HEK293 (cell line): ENCODE results near the gene CBY2.

Source experiments
- GFI1B ChIP-seq: fragments of 450-650 bp; formaldehyde crosslinking; IDR thresholded peaks from 2 replicates; pipeline ENCODE4 v1.5.1; 2016; ENCODE audit warnings: missing biosample characterization, missing genetic modification characterization
- KLF16 ChIP-seq: fragments of 450-650 bp; formaldehyde crosslinking; IDR thresholded peaks from 2 replicates; pipeline ENCODE4 v1.5.1; 2017; ENCODE audit warnings: missing biosample characterization, missing genetic modification characterization
- KLF7 ChIP-seq: fragments of 450-650 bp; formaldehyde crosslinking; IDR thresholded peaks from 2 replicates; pipeline ENCODE4 v1.5.1; 2016; ENCODE audit warnings: missing biosample characterization, missing genetic modification characterization, borderline replicate concordance
- ZBTB17 ChIP-seq: fragments of 450-650 bp; formaldehyde crosslinking; IDR thresholded peaks from 2 replicates; pipeline ENCODE4 v1.5.1; 2016; ENCODE audit warnings: missing biosample characterization, missing genetic modification characterization
- ZBTB8A ChIP-seq: fragments of 450-650 bp; formaldehyde crosslinking; IDR thresholded peaks from 2 replicates; pipeline ENCODE4 v1.5.1; 2016; ENCODE audit warnings: missing biosample characterization, missing genetic modification characterization
- ZEB2 ChIP-seq: fragments of 450-650 bp; formaldehyde crosslinking; IDR thresholded peaks from 2 replicates; pipeline ENCODE4 v1.5.1; 2016; ENCODE audit warnings: missing biosample characterization, missing genetic modification characterization
- ZFP37 ChIP-seq: fragments of 450-650 bp; formaldehyde crosslinking; IDR thresholded peaks from 2 replicates; pipeline ENCODE4 v1.5.1; 2016; ENCODE audit warnings: missing biosample characterization, missing genetic modification characterization
- ZNF146 ChIP-seq: fragments of 450-650 bp; formaldehyde crosslinking; IDR thresholded peaks from 2 replicates; pipeline ENCODE4 v1.5.1; 2016; ENCODE audit warnings: missing biosample characterization, missing genetic modification characterization
- ZNF2 ChIP-seq: fragments of 450-650 bp; formaldehyde crosslinking; IDR thresholded peaks from 2 replicates; pipeline ENCODE4 v1.5.1; 2016; ENCODE audit warnings: missing biosample characterization, missing genetic modification characterization
- ZNF211 ChIP-seq: fragments of 450-650 bp; formaldehyde crosslinking; IDR thresholded peaks from 2 replicates; pipeline ENCODE4 v1.5.1; 2016; ENCODE audit warnings: low read depth, missing biosample characterization, missing genetic modification characterization
- ZNF214 ChIP-seq: fragments of 450-650 bp; formaldehyde crosslinking; IDR thresholded peaks from 2 replicates; pipeline ENCODE4 v1.5.1; 2017; ENCODE audit warnings: missing biosample characterization, mild to moderate bottlenecking, missing genetic modification characterization, borderline replicate concordance
- ZNF404 ChIP-seq: fragments of 450-650 bp; formaldehyde crosslinking; IDR thresholded peaks from 2 replicates; pipeline ENCODE4 v1.5.1; 2017; ENCODE audit warnings: missing biosample characterization, missing genetic modification characterization
- ZNF548 ChIP-seq: fragments of 450-650 bp; formaldehyde crosslinking; IDR thresholded peaks from 2 replicates; pipeline ENCODE4 v1.5.1; 2016; ENCODE audit warnings: missing biosample characterization, missing genetic modification characterization
- ZNF596 ChIP-seq: fragments of 450-650 bp; IDR thresholded peaks from 2 replicates; pipeline ENCODE4 v1.5.0; 2018; ENCODE audit warnings: missing biosample characterization, mild to moderate bottlenecking, missing genetic modification characterization, moderate library complexity
- ZNF623 ChIP-seq: fragments of 450-650 bp; formaldehyde crosslinking; IDR thresholded peaks from 2 replicates; pipeline ENCODE4 v1.5.1; 2016; ENCODE audit warnings: missing biosample characterization, missing genetic modification characterization
- ZNF660 ChIP-seq: fragments of 450-650 bp; IDR thresholded peaks from 2 replicates; pipeline ENCODE4 v1.5.1; 2018; ENCODE audit warnings: missing biosample characterization, mild to moderate bottlenecking, missing genetic modification characterization
- ZNF670 ChIP-seq: fragments of 450-650 bp; formaldehyde crosslinking; IDR thresholded peaks from 2 replicates; pipeline ENCODE4 v1.5.1; 2016; ENCODE audit warnings: missing biosample characterization, missing genetic modification characterization, low read depth
- ZNF768 ChIP-seq: fragments of 450-650 bp; formaldehyde crosslinking; IDR thresholded peaks from 2 replicates; pipeline ENCODE4 v1.5.1; 2018; ENCODE audit warnings: missing biosample characterization, mild to moderate bottlenecking, missing genetic modification characterization
- ZNF776 ChIP-seq: fragments of 450-650 bp; formaldehyde crosslinking; IDR thresholded peaks from 2 replicates; pipeline ENCODE4 v1.5.0; 2017; ENCODE audit warnings: missing biosample characterization, missing genetic modification characterization, borderline replicate concordance
- ZNF777 ChIP-seq: fragments of 450-650 bp; formaldehyde crosslinking; IDR thresholded peaks from 2 replicates; pipeline ENCODE4 v1.5.1; 2017; ENCODE audit warnings: missing biosample characterization, missing genetic modification characterization, borderline replicate concordance
- ZSCAN16 ChIP-seq: fragments of 450-650 bp; formaldehyde crosslinking; IDR thresholded peaks from 2 replicates; pipeline ENCODE4 v1.5.1; 2016; ENCODE audit warnings: missing biosample characterization, missing genetic modification characterization
- TF ChIP-seq, protein P1 (sequence below): fragments of 450-650 bp; formaldehyde crosslinking; IDR thresholded peaks from 2 replicates; pipeline ENCODE4 v1.5.1; 2016; ENCODE audit warnings: missing biosample characterization, missing genetic modification characterization
- TF ChIP-seq, protein P2 (sequence below): fragments of 450-650 bp; formaldehyde crosslinking; IDR thresholded peaks from 2 replicates; pipeline ENCODE4 v1.5.1; 2016; ENCODE audit warnings: missing biosample characterization, missing genetic modification characterization, borderline replicate concordance
- TF ChIP-seq, protein P3 (sequence below): fragments of 450-650 bp; formaldehyde crosslinking; IDR thresholded peaks from 2 replicates; pipeline ENCODE4 v1.5.1; 2016; ENCODE audit warnings: missing biosample characterization, missing genetic modification characterization
- TF ChIP-seq, protein P4 (sequence below): fragments of 450-650 bp; formaldehyde crosslinking; IDR thresholded peaks from 2 replicates; pipeline ENCODE4 v1.5.1; 2016; ENCODE audit warnings: missing biosample characterization, missing genetic modification characterization
- TF ChIP-seq, protein P5 (sequence below): fragments of 450-650 bp; formaldehyde crosslinking; IDR thresholded peaks from 2 replicates; pipeline ENCODE4 v1.5.1; 2016; ENCODE audit warnings: missing biosample characterization, missing genetic modification characterization, borderline replicate concordance

Gene CBY2

DNA sequence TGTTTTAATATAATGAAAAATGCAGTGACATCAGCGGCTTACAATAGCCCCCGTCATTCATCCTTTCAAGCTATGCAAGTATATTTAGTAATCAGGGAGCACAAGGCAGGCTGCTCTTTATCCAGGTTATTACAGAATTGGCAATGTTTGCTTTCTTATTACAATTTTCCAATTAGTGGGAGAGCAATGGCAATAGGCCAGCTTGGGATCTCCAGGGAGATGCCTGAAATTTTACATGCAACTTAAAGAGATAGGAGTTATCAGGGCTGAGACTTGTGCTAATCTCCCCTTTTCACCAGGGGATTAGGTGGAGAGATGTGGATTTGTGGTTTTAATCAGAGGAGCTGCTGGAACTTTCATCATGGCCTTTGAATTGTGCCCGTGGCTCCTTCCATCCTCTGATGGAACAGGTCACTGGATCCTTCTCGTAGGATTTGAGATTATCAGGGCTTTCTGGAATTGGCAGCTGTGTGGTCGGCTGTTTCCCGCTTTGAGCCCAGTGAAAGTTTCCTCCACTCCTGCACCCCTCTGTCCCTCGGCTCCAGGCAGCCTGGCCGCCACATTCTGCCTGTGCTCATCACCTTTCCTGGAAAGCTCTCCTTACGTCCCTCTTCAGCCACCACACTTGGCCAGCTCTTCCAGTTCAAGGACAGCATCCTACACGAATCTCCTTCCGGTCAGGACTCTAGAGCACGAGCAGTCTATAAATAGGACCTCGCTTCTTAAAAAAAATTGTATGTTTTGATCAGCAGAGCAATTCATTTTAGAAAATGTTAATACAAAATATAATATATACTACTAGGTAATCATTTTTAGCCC lies 47.0 kb downstream of the CBY2 start (continued):
- TF ChIP-seq, protein P1, sequence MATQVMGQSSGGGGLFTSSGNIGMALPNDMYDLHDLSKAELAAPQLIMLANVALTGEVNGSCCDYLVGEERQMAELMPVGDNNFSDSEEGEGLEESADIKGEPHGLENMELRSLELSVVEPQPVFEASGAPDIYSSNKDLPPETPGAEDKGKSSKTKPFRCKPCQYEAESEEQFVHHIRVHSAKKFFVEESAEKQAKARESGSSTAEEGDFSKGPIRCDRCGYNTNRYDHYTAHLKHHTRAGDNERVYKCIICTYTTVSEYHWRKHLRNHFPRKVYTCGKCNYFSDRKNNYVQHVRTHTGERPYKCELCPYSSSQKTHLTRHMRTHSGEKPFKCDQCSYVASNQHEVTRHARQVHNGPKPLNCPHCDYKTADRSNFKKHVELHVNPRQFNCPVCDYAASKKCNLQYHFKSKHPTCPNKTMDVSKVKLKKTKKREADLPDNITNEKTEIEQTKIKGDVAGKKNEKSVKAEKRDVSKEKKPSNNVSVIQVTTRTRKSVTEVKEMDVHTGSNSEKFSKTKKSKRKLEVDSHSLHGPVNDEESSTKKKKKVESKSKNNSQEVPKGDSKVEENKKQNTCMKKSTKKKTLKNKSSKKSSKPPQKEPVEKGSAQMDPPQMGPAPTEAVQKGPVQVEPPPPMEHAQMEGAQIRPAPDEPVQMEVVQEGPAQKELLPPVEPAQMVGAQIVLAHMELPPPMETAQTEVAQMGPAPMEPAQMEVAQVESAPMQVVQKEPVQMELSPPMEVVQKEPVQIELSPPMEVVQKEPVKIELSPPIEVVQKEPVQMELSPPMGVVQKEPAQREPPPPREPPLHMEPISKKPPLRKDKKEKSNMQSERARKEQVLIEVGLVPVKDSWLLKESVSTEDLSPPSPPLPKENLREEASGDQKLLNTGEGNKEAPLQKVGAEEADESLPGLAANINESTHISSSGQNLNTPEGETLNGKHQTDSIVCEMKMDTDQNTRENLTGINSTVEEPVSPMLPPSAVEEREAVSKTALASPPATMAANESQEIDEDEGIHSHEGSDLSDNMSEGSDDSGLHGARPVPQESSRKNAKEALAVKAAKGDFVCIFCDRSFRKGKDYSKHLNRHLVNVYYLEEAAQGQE (tag by site-specific recombination), result no peak
- TF ChIP-seq ZNF596 (tag by site-specific recombination) (0 out of 2 replicates have a peak, but pooled peaks have one; percentile 21), ZNF777 (tag by site-specific recombination) (no peak), KLF7 (tag by site-specific recombination) (no peak), ZNF623 (tag by site-specific recombination) (no peak), GFI1B (tag by site-specific recombination) (no peak), ZBTB8A (no peak), ZNF776 (tag by site-specific recombination) (no peak), ZNF548 (tag by site-specific recombination) (no peak), ZNF660 (tag by site-specific recombination) (no peak), ZEB2 (tag by site-specific recombination) (no peak), ZNF768 (tag by site-specific recombination) (no peak), ZNF211 (tag by site-specific recombination) (no peak), ZNF146 (no peak), ZNF404 (tag by site-specific recombination) (no peak), KLF16 (tag by site-specific recombination) (no peak), ZNF670 (tag by site-specific recombination) (no peak), ZSCAN16 (tag by site-specific recombination) (no peak), ZBTB17 (tag by site-specific recombination) (peak; percentile 69), ZNF2 (tag by site-specific recombination) (no peak), ZFP37 (no peak), ZNF214 (tag by site-specific recombination) (no peak)
- TF ChIP-seq, protein P2, sequence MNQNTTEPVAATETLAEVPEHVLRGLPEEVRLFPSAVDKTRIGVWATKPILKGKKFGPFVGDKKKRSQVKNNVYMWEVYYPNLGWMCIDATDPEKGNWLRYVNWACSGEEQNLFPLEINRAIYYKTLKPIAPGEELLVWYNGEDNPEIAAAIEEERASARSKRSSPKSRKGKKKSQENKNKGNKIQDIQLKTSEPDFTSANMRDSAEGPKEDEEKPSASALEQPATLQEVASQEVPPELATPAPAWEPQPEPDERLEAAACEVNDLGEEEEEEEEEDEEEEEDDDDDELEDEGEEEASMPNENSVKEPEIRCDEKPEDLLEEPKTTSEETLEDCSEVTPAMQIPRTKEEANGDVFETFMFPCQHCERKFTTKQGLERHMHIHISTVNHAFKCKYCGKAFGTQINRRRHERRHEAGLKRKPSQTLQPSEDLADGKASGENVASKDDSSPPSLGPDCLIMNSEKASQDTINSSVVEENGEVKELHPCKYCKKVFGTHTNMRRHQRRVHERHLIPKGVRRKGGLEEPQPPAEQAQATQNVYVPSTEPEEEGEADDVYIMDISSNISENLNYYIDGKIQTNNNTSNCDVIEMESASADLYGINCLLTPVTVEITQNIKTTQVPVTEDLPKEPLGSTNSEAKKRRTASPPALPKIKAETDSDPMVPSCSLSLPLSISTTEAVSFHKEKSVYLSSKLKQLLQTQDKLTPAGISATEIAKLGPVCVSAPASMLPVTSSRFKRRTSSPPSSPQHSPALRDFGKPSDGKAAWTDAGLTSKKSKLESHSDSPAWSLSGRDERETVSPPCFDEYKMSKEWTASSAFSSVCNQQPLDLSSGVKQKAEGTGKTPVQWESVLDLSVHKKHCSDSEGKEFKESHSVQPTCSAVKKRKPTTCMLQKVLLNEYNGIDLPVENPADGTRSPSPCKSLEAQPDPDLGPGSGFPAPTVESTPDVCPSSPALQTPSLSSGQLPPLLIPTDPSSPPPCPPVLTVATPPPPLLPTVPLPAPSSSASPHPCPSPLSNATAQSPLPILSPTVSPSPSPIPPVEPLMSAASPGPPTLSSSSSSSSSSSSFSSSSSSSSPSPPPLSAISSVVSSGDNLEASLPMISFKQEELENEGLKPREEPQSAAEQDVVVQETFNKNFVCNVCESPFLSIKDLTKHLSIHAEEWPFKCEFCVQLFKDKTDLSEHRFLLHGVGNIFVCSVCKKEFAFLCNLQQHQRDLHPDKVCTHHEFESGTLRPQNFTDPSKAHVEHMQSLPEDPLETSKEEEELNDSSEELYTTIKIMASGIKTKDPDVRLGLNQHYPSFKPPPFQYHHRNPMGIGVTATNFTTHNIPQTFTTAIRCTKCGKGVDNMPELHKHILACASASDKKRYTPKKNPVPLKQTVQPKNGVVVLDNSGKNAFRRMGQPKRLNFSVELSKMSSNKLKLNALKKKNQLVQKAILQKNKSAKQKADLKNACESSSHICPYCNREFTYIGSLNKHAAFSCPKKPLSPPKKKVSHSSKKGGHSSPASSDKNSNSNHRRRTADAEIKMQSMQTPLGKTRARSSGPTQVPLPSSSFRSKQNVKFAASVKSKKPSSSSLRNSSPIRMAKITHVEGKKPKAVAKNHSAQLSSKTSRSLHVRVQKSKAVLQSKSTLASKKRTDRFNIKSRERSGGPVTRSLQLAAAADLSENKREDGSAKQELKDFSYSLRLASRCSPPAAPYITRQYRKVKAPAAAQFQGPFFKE (tag by site-specific recombination), result no peak
- TF ChIP-seq, protein P3, sequence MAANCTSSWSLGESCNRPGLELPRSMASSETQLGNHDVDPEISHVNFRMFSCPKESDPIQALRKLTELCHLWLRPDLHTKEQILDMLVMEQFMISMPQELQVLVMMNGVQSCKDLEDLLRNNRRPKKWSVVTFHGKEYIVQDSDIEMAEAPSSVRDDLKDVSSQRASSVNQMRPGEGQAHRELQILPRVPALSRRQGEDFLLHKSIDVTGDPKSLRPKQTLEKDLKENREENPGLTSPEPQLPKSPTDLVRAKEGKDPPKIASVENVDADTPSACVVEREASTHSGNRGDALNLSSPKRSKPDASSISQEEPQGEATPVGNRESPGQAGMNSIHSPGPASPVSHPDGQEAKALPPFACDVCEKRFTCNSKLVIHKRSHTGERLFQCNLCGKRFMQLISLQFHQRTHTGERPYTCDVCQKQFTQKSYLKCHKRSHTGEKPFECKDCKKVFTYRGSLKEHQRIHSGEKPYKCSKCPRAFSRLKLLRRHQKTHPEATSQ (tag by site-specific recombination), result no peak
- TF ChIP-seq, protein P4, sequence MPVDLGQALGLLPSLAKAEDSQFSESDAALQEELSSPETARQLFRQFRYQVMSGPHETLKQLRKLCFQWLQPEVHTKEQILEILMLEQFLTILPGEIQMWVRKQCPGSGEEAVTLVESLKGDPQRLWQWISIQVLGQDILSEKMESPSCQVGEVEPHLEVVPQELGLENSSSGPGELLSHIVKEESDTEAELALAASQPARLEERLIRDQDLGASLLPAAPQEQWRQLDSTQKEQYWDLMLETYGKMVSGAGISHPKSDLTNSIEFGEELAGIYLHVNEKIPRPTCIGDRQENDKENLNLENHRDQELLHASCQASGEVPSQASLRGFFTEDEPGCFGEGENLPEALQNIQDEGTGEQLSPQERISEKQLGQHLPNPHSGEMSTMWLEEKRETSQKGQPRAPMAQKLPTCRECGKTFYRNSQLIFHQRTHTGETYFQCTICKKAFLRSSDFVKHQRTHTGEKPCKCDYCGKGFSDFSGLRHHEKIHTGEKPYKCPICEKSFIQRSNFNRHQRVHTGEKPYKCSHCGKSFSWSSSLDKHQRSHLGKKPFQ (tag by site-specific recombination), result peak; percentile 61; the same call in 1 of the 2 replicates
- TF ChIP-seq, protein P5, sequence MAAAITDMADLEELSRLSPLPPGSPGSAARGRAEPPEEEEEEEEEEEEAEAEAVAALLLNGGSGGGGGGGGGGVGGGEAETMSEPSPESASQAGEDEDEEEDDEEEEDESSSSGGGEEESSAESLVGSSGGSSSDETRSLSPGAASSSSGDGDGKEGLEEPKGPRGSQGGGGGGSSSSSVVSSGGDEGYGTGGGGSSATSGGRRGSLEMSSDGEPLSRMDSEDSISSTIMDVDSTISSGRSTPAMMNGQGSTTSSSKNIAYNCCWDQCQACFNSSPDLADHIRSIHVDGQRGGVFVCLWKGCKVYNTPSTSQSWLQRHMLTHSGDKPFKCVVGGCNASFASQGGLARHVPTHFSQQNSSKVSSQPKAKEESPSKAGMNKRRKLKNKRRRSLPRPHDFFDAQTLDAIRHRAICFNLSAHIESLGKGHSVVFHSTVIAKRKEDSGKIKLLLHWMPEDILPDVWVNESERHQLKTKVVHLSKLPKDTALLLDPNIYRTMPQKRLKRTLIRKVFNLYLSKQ (tag by site-specific recombination), result no peak
